AG09319 (cell line): ENCODE results near the gene USP6NL.

Source experiments
- DNase-seq: peaks from one replicate; pipeline ENCODE4 v3.0.0-alpha.2; 2010; ENCODE audit warnings: low read depth; ENCODE audit errors: extremely low read depth
- CTCF ChIP-seq: IDR thresholded peaks from 2 replicates; pipeline ENCODE4 v1.5.1; 2011; ENCODE audit warnings: low read depth, mild to moderate bottlenecking, inconsistent platforms, low read length, moderate library complexity

USP6NL gene

GRCh38 chr10:11533328-11533781 is 78.1 kb downstream of the USP6NL start:
- peak; percentile 28 for TF ChIP-seq CTCF
- DNase-seq: peak; percentile 62

GRCh38 chr10:11532306-11532705 is 79.1 kb downstream of the USP6NL start:
- TF ChIP-seq CTCF: no peak

GRCh38 chr10:11530806-11531205 is 80.6 kb downstream of the USP6NL start:
- no peak for DNase-seq
- no peak for TF ChIP-seq CTCF

More at GRCh38 chr10:11532306-11532705, 79.1 kb downstream of the USP6NL start:
- no peak for DNase-seq

GRCh38 chr10:11529276-11529903 is 82.1 kb downstream of the USP6NL start:
- DNase-seq: no peak
- TF ChIP-seq CTCF: no peak

GRCh38 chr10:11528286-11528685 is 83.2 kb downstream of the USP6NL start:
- DNase-seq: no peak
- no peak for TF ChIP-seq CTCF

GRCh38 chr10:11527691-11528255 is 83.7 kb downstream of the USP6NL start:
- no peak for TF ChIP-seq CTCF
- no peak for DNase-seq

- no peak for DNase-seq
These were observed 84.4 kb downstream of the USP6NL start for GRCh38 chr10:11527068-11527467.

More at GRCh38 chr10:11527068-11527467, 84.4 kb downstream of the USP6NL start:
- TF ChIP-seq CTCF: no peak
